A549 (cell line): Measurements from ENCODE around the gene FUT7. TPM values are rescaled to one million over a fixed set of nuclear protein-coding genes. Genes with fewer than 3 reads are reported as not detected.
A peak's percentile ranks its signal among the peaks of the same experiment; 100 is the strongest.
"Not testable (repeated sequence)": the region's sequence is repeated elsewhere in the genome, so short reads cannot be mapped to it uniquely, and the experiment has no call there.

Source experiments
- ATAC-seq, 2 experiments: fragments of 200-7000 bp in 1 of 2; fragments of >200 bp in 1 of 2; cut with Nextera tagmentation in 1 of 2; cut with Tn5 transposase in 1 of 2; 3 replicates each; pipeline versions ENCODE4 v1.8.0 to v1.9.1; 2018 to 2020; ENCODE audit warnings: mild to moderate bottlenecking in 1 of 2, moderate library complexity in 1 of 2
- CTCF ChIA-PET: fragments of 300-600 bp; sonication (Branson Sonifier 250); formaldehyde crosslinking; extraction: SDS; loops from one replicate; lab custom pipeline; 2021; ENCODE audit warnings: antibody characterized with exemption, inconsistent platforms; lab: Yijun Ruan, JAX
- POLR2A ChIA-PET: fragments of 350-600 bp; formaldehyde crosslinking; extraction: SDS; loops from one replicate; lab custom pipeline; 2021; ENCODE audit warnings: antibody characterized with exemption, inconsistent platforms; lab: Yijun Ruan, JAX
- DNase-seq, 2 experiments: peaks; one replicate each; pipeline versions ENCODE4 v3.0.0 to v3.0.0-alpha.2; 2011 to 2016; ENCODE audit warnings: low read depth in 1 of 2, low spot score in 1 of 2
- FAIRE-seq: peaks from 2 replicates; lab custom pipeline; 2011; peaks lifted over from hg19 to GRCh38; lab: Jason Lieb, UNC
- H3K27ac ChIP-seq, 2 experiments: fragments of >200 bp; sonication (Bioruptor Twin); formaldehyde crosslinking; 3 replicates each; pipeline ENCODE4 v1.5.1; 2016 to 2017
- H3K4me1 ChIP-seq: fragments of >200 bp; sonication (Bioruptor Twin); formaldehyde crosslinking; 3 replicates; pipeline ENCODE4 v1.6.1; 2016
- H3K4me2 ChIP-seq: fragments of >200 bp; sonication (Bioruptor Twin); formaldehyde crosslinking; 3 replicates; pipeline ENCODE4 v1.6.1; 2016
- H3K4me3 ChIP-seq: fragments of >200 bp; sonication (Bioruptor Twin); formaldehyde crosslinking; 3 replicates; pipeline ENCODE4 v1.5.1; 2016
- H3K9me3 ChIP-seq: fragments of >200 bp; sonication (Bioruptor Twin); formaldehyde crosslinking; 3 replicates; pipeline ENCODE4 v1.6.1; 2016
- BHLHE40 ChIP-seq: IDR thresholded peaks from 2 replicates; pipeline ENCODE4 v1.6.1; 2012; ENCODE audit warnings: low read depth, low read length, inconsistent platforms
- CHD4 ChIP-seq: fragments of 200-600 bp; sonication (generic); IDR thresholded peaks from 2 replicates; pipeline ENCODE4 v1.6.1; 2016; ENCODE audit warnings: antibody characterized with exemption, mild to moderate bottlenecking, borderline replicate concordance
- E2F6 ChIP-seq: IDR thresholded peaks from 2 replicates; pipeline ENCODE4 v1.6.1; 2012; ENCODE audit warnings: low read depth, borderline replicate concordance
- EHMT2 ChIP-seq: fragments of 200-600 bp; sonication (generic); IDR thresholded peaks from 2 replicates; pipeline ENCODE4 v1.6.1; 2016; ENCODE audit warnings: antibody characterized with exemption, low read depth, mild to moderate bottlenecking, moderate library complexity
- HMGXB4 ChIP-seq: fragments of 250-450 bp; sonication (Bioruptor Pico); IDR thresholded peaks from 2 replicates; pipeline ENCODE4 v1.5.0; 2021; ENCODE audit warnings: mild to moderate bottlenecking, moderate library complexity, borderline replicate concordance
- HOXB13 ChIP-seq: fragments of 250-450 bp; sonication (Bioruptor Pico); IDR thresholded peaks from 2 replicates; pipeline ENCODE4 v1.5.0; 2020; ENCODE audit warnings: low read depth, mild to moderate bottlenecking, moderate library complexity
- MYC ChIP-seq: IDR thresholded peaks from 2 replicates; pipeline ENCODE4 v1.6.1; 2012; ENCODE audit warnings: mild to moderate bottlenecking, inconsistent platforms, low read length, improper control_type of control experiment, borderline replicate concordance
- NR3C1 ChIP-seq: fragments of >200 bp; sonication (Bioruptor Twin); formaldehyde crosslinking; IDR thresholded peaks from 3 replicates; pipeline ENCODE4 v1.6.1; 2017
- PHF8 ChIP-seq: fragments of 200-600 bp; sonication (generic); IDR thresholded peaks from 2 replicates; pipeline ENCODE4 v1.6.1; 2016; ENCODE audit warnings: low read depth, mild to moderate bottlenecking, antibody characterized with exemption, moderate library complexity, borderline replicate concordance
- RARB ChIP-seq: fragments of 250-450 bp; sonication (Bioruptor Pico); IDR thresholded peaks from 2 replicates; pipeline ENCODE4 v1.8.0; 2021; ENCODE audit warnings: mild to moderate bottlenecking, moderate library complexity
- RCOR1 ChIP-seq: fragments of 150-350 bp; IDR thresholded peaks from 2 replicates; pipeline ENCODE4 v1.6.1; 2014; ENCODE audit warnings: antibody characterized with exemption, low read length, low read depth
- ZSCAN20 ChIP-seq: fragments of 250-450 bp; sonication (Bioruptor Pico); IDR thresholded peaks from 2 replicates; pipeline ENCODE4 v1.8.0; 2022; ENCODE audit warnings: mild to moderate bottlenecking, moderate library complexity
- WGBS: methylation state at CpG from one replicate; pipeline ENCODE4 v1.1.6; 2017; ENCODE audit errors: missing lambda C conversion rate; 5-methylcytosine and 5-hydroxymethylcytosine counted together
- polyA plus RNA-seq, 4 experiments: library from polyadenylated mRNA; depleted of rRNA in 3 of 4; stranded (reverse); fragments of >200 nt; fragmentation: RNase III in 1 of 4; extraction: RNeasy Plus Mini Kit Qiagen cat#74134 plus additional on column Dnase treatment in 1 of 4; gene quantifications; 2 replicates in 3 of 4; 3 replicates in 1 of 4; pipeline ENCODE4 v1.2.3, GENCODE V29; 2011 to 2017
- TF ChIP-seq, protein P1 (sequence below): fragments of >200 bp; sonication (Bioruptor Twin); formaldehyde crosslinking; IDR thresholded peaks from 2 replicates; pipeline ENCODE4 v1.6.1; 2016

Gene FUT7
- polyA plus RNA-seq, 2 of the 4 experiments (the other 2 are of a cell fraction) = not detected

- no peak for TF ChIP-seq RCOR1
These were observed 32.4 kb upstream of the FUT7 start (continued) for GRCh38 chr9:137064027-137064879.

- H3K9me3 ChIP-seq = no peaks in the 10 kb centered on the region
- H3K4me3 ChIP-seq = no peak overlapping the region
- H3K27ac ChIP-seq = peak overlapping the region in 1 of 2 experiments; percentile 64; a peak in 4 of 6 replicates
- TF ChIP-seq CHD4 (no peak), HOXB13 (no peak), NR3C1 (no peak), MYC (no peak), ZSCAN20 (CRISPR knock-in tag) (no peak), HMGXB4 (CRISPR knock-in tag) (no peak), EHMT2 (no peak), E2F6 (no peak), BHLHE40 (no peak)
- TF ChIP-seq, protein P1, sequence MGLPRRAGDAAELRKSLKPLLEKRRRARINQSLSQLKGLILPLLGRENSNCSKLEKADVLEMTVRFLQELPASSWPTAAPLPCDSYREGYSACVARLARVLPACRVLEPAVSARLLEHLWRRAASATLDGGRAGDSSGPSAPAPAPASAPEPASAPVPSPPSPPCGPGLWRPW = no peak
- H3K4me2 ChIP-seq = no peak overlapping the region
- ChIA-PET CTCF (interaction anchor here (0.7 to 19.2 kb wide), 28 partner anchors 9 to 296 kb away, joined by 3 to 656 read pairs (median 4); partner anchors contain the start of genes ABCA2, ENTPD2, FUT7 and MAN1B1), POLR2A (interaction anchor here (1.2 kb wide), 1 partner anchor 17 kb away, joined by 3 read pairs; no protein-coding TSS in a partner anchor)
- H3K4me1 ChIP-seq = peaks cover 9% of the 10 kb centered on the region
- FAIRE-seq (no peak), ATAC-seq (no peak), DNase-seq (no peak)
- 66% methylated on average over 7 of the region's 26 CpGs for WGBS
These were observed 31.6 kb upstream of the FUT7 start for GRCh38 chr9:137063311-137064026.

- DNase-seq, POLR2A ChIA-PET, H3K4me2 ChIP-seq, ATAC-seq, H3K27ac ChIP-seq, H3K9me3 ChIP-seq, H3K4me1 ChIP-seq, H3K4me3 ChIP-seq, FAIRE-seq: not testable (repeated sequence)
- CTCF ChIA-PET = interaction anchor here (1.7 to 19.2 kb wide), 6 partner anchors 9 to 66 kb away, joined by 3 to 656 read pairs (median 207); partner anchors contain the start of genes ABCA2, ENTPD2, FUT7 and MAN1B1
- WGBS = 82% methylated on average over 4 of the region's 9 CpGs
These were observed 30.9 kb upstream of the FUT7 start for GRCh38 chr9:137062798-137063197.

DNA sequence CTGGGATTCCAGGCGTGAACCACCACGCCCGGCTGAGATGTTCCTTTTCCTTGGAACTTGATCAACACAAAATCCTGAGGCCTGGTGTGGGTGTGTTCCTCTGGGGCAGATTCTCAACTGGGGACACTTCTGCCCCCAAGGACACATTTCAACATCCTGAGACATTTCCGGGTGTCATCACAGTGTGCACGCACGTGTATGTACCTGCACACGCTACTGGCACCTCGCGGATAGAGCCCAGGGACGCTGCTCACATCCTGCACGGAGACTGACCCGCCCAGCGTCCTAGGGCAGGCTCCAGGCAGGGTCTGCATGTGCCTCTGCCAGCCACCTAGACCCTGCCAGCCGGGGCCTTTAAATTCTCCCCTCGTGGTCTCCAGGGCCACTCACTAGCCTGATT lies 30.5 kb upstream of the FUT7 start:
- Histone ChIP-seq H3K27ac (no peak overlapping the region), H3K4me1 (peaks cover 13% of the 10 kb centered on the region), H3K4me3 (no peak overlapping the region), H3K9me3 (no peaks in the 10 kb centered on the region), H3K4me2 (no peak overlapping the region)
- WGBS = 83% methylated on average over 15 of the region's 15 CpGs
- ChIA-PET CTCF (interaction anchor here (1.7 to 19.2 kb wide), 5 partner anchors 9 to 66 kb away, joined by 3 to 656 read pairs (median 207); partner anchors contain the start of genes ABCA2, ENTPD2, FUT7 and MAN1B1), POLR2A (no interaction called here)
- FAIRE-seq (no peak), ATAC-seq (no peak), DNase-seq (no peak)
- TF ChIP-seq RARB (CRISPR knock-in tag) (no peak), PHF8 (no peak)
